Fibroblast of the aortic adventitia (primary cell): ENCODE measurements around the gene MARCHF2. TPM values are rescaled to one million over a fixed set of nuclear protein-coding genes. Genes with fewer than 3 reads are reported as not detected.

ENCODE experiments used
- DNase-seq: peaks from one replicate; pipeline ENCODE4 v3.0.0-alpha.2; 2010; ENCODE audit warnings: low read depth
- H3K4me3 ChIP-seq: 2 replicates; pipeline ENCODE4 v1.5.1; 2011; ENCODE audit warnings: low read depth, mild to moderate bottlenecking, control low read depth, low read length, moderate library complexity
- total RNA-seq: library from RNA; depleted of rRNA; stranded (reverse); fragments of >200 nt; gene quantifications from 2 replicates; pipeline ENCODE4 v1.2.3, GENCODE V29; 2012; ENCODE audit warnings: low replicate concordance
- TF ChIP-seq, protein P1 (sequence below): IDR thresholded peaks from 2 replicates; pipeline ENCODE4 v1.5.1; 2011; ENCODE audit warnings: mild to moderate bottlenecking, low read length, control low read depth, inconsistent platforms; ENCODE audit not compliant: insufficient read depth

Gene MARCHF2
- total RNA-seq, 1 donor, result 68.2 TPM

DNA sequence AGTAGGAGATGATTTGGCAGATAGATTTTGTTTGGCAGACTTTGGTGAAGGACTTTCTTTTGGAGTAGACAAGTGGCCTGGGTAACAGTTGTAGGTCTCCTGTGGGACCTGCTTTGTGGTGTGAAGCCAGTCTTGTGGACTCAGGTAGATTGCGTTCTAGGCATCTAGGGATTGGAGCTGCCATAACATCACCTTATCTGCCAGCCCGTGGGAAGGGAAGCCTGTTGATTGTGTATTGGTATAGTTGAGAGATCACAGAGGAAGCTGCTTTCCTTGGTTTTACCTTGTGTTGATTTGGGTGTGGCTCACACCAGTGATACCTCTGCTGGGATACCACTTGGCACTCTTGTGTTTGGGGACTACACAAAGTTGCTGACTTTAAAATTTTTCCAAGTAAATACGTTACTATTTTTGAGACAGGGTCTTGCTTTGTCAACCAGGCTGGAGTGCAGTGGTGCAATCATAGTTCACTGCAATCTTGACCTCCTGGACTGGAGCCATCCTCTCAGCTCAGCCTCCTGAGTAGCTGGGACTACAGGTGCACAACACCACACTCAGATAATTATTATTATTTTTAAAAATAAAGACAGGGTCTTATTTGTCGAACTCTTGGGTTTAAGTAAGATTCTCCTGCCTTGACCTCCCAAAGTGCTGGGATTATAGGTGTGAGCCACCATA lies 39.5 kb downstream of the MARCHF2 start:
- H3K4me3 ChIP-seq, result no peak overlapping the region
- DNase-seq, result no peak
- TF ChIP-seq, protein P1, sequence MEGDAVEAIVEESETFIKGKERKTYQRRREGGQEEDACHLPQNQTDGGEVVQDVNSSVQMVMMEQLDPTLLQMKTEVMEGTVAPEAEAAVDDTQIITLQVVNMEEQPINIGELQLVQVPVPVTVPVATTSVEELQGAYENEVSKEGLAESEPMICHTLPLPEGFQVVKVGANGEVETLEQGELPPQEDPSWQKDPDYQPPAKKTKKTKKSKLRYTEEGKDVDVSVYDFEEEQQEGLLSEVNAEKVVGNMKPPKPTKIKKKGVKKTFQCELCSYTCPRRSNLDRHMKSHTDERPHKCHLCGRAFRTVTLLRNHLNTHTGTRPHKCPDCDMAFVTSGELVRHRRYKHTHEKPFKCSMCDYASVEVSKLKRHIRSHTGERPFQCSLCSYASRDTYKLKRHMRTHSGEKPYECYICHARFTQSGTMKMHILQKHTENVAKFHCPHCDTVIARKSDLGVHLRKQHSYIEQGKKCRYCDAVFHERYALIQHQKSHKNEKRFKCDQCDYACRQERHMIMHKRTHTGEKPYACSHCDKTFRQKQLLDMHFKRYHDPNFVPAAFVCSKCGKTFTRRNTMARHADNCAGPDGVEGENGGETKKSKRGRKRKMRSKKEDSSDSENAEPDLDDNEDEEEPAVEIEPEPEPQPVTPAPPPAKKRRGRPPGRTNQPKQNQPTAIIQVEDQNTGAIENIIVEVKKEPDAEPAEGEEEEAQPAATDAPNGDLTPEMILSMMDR, result no peak

DNA sequence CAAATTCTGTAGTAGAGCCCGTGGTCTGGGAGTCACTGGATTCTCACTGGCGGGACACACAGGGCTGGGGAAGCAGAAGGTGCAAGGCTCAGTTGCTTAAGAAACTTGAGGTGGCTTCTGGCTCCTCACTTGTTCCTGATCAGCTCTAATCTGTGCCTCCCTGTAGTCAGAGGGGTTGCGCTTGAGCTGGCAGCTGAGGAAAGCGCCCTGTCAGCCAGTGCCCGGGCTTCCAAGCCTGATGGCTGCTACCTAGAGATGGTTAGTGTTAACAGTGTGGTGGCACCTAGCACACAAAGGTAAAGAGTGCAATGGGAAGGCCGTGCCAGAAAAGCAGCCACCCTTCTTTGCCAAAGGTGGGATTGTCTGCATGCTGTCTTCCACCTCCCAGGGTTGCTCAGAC lies 40.5 kb downstream of the MARCHF2 start:
- no peak overlapping the region for H3K4me3 ChIP-seq
- TF ChIP-seq, protein P1, result no peak
- no peak for DNase-seq

DNA sequence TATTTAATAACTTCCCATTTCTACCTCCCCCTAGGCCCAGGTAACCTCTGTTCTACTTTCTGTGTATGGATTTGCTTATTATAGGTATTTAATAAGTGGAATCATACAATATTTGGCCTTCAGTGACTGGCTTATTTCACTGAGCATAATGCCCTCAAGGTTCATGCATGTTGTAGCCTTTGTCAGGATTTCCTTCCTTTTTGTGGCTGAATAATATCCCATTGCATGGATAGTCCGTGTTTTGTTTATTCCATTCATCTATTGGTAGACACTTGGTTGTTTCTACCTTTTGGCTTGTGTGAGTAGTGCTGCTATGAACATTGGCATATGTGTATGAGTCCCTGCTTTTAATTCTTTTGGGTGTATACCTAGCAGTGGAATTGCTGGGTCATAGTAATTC lies 41.1 kb downstream of the MARCHF2 start:
- TF ChIP-seq, protein P1, result no peak

DNA sequence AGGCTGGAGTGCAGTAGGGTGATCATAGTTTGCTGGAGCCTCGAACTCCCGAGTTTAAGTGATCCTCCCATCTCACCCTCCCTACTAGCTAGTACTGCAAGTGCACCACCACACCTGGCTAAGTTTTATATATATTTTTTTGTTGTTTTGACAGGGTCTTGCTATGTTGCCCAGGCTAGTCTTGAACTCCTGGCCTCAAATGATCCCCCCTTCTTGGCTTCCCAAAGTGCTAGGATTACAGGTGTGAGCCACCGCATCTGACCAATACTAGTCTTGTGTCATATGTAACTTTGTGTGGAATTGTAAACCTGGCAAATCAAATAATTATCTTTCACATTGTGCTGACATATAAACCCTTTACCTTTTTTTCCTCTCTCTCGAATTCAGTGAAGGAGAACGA lies 41.9 kb downstream of the MARCHF2 start:
- H3K4me3 ChIP-seq, result no peak overlapping the region
- TF ChIP-seq, protein P1, result no peak
- no peak for DNase-seq

More for the DNA sequence above, 41.1 kb downstream of the MARCHF2 start:
- H3K4me3 ChIP-seq, result no peak overlapping the region
- no peak for DNase-seq

DNA sequence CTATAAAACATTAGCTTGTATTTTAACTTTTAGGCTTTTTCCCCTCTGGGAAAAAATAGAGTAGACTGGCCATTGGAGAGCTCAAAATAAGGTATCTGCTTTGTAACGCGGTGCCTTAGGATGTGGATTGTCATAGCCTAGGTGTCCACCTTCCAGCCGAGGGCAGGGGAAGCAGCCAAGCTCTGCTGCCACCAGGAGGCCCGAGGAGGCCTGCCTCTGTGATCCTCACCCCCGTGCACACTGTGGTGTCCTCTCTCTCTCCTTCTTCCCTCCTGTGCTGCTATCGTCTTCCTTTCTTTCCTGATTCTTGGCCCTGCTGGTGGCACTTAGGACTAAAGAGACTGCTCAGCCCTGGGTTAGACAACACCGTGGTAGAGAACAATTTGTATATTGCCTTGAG lies 43.0 kb downstream of the MARCHF2 start:
- TF ChIP-seq, protein P1, result peak; percentile 18
- no peak for DNase-seq
- H3K4me3 ChIP-seq, result no peak overlapping the region

DNA sequence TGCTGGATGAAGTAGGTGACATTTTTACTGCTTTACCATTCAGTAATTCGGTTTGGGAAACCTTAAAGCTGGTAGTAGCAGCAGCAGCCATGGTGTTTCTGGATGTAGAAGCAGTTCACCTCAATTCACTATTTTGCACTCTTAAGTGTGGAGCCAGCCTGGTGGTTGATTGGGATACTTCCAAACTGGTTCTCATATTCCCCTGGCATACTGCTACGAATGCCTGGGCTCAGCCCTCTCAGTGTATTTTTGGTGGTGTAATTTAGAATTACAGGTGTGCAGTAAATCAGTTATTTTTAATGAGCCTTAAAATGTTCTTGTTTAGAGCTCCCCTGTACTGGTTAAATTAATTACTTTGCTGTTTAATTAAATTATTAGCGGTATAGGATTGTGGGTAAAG lies 44.1 kb downstream of the MARCHF2 start:
- H3K4me3 ChIP-seq, result no peak overlapping the region
- TF ChIP-seq, protein P1, result no peak
- no peak for DNase-seq

DNA sequence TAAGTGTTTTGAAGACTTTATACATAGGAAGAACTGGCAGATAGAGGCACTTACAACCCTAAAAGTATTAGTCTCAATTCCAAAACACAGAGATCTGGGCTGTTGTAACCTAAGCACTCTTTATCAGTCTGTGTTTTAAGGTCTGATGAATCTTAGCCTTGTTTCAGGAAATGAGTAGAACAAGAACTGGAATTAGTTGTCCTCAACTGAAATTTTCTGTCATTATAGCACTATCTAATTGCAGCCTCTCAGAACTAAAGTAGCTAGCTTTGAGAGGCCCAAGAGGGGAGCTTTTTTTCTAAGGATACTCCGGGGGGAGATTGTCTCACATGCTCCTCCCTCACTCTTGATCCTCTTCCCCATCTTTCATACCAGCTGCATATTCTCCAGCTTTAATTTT lies 44.7 kb downstream of the MARCHF2 start:
- no peak overlapping the region for H3K4me3 ChIP-seq
- peak; percentile 25 for DNase-seq
- TF ChIP-seq, protein P1, result no peak
